Measurements from ENCODE around the gene ZNF507.

ZNF507 gene

GRCh38 chr19:32317086-32317485 lies 28.3 kb upstream of the ZNF507 start:
- no peaks in the 10 kb centered on the region for H3K27me3 ChIP-seq (ENCODE audit: insufficient read depth, low read length, poor library complexity)
- H3K27ac ChIP-seq (ENCODE audit: low read length): no peak overlapping the region
- no peak overlapping the region for H3K9ac ChIP-seq (ENCODE audit: low read depth, low read length)
- TF ChIP-seq CTCF (IDR thresholded peaks at IDR 0.05; ENCODE audit: borderline replicate concordance, extremely low read depth, low read length, poor library complexity, severe bottlenecking) (no peak), EZH2 (IDR thresholded peaks at IDR 0.05; ENCODE audit: borderline replicate concordance, low read depth, low read length, severe bottlenecking) (no peak)
- H3K4me2 ChIP-seq (ENCODE audit: insufficient read depth, low read length): no peak overlapping the region
- no peak for DNase-seq
- no peaks in the 10 kb centered on the region for H3K79me2 ChIP-seq (ENCODE audit: insufficient read depth, low read length)
- no peak for ATAC-seq (ENCODE audit: insufficient read depth, low read depth)
- no peaks in the 10 kb centered on the region for H3K9me3 ChIP-seq (ENCODE audit: insufficient read depth, low read length, severe bottlenecking)
- no peak overlapping the region for H3K4me3 ChIP-seq (ENCODE audit: low read depth in 1 of 2, low read length in 2 of 2)
- no peaks in the 10 kb centered on the region for H4K20me1 ChIP-seq (ENCODE audit: insufficient read depth, low read length)
- H3K36me3 ChIP-seq (ENCODE audit: insufficient read depth, low read length): no peaks in the 10 kb centered on the region
- no peaks in the 10 kb centered on the region for H3K4me1 ChIP-seq (ENCODE audit: insufficient read depth, low read length)
- H2AFZ ChIP-seq (ENCODE audit: low read depth, low read length): no peak overlapping the region

- ATAC-seq (ENCODE audit: insufficient read depth, low read depth): peak; percentile 58; the same call in 1 of the 3 replicates
- Histone ChIP-seq H3K36me3 (ENCODE audit: insufficient read depth, low read length) (no peaks in the 10 kb centered on the region), H2AFZ (ENCODE audit: low read depth, low read length) (no peak overlapping the region), H3K4me1 (ENCODE audit: insufficient read depth, low read length) (no peaks in the 10 kb centered on the region), H3K4me3 (ENCODE audit: low read depth in 1 of 2, low read length in 2 of 2) (no peak overlapping the region), H4K20me1 (ENCODE audit: insufficient read depth, low read length) (no peaks in the 10 kb centered on the region), H3K79me2 (ENCODE audit: insufficient read depth, low read length) (no peaks in the 10 kb centered on the region), H3K27ac (ENCODE audit: low read length) (no peak overlapping the region), H3K27me3 (ENCODE audit: insufficient read depth, low read length, poor library complexity) (peaks cover 2% of the 10 kb centered on the region), H3K9me3 (ENCODE audit: insufficient read depth, low read length, severe bottlenecking) (no peaks in the 10 kb centered on the region), H3K4me2 (ENCODE audit: insufficient read depth, low read length) (no peak overlapping the region), H3K9ac (ENCODE audit: low read depth, low read length) (no peak overlapping the region)
- TF ChIP-seq CTCF (IDR thresholded peaks at IDR 0.05; ENCODE audit: borderline replicate concordance, extremely low read depth, low read length, poor library complexity, severe bottlenecking): peak; percentile 61
- TF ChIP-seq EZH2 (IDR thresholded peaks at IDR 0.05; ENCODE audit: borderline replicate concordance, low read depth, low read length, severe bottlenecking): no peak
- DNase-seq: no peak
These were observed 26.4 kb upstream of the ZNF507 start for GRCh38 chr19:32318884-32319520.

- Histone ChIP-seq H2AFZ (ENCODE audit: low read depth, low read length) (no peak overlapping the region), H3K27ac (ENCODE audit: low read length) (no peak overlapping the region), H3K79me2 (ENCODE audit: insufficient read depth, low read length) (no peaks in the 10 kb centered on the region), H3K4me2 (ENCODE audit: insufficient read depth, low read length) (no peak overlapping the region), H4K20me1 (ENCODE audit: insufficient read depth, low read length) (no peaks in the 10 kb centered on the region), H3K27me3 (ENCODE audit: insufficient read depth, low read length, poor library complexity) (peaks cover 2% of the 10 kb centered on the region), H3K4me1 (ENCODE audit: insufficient read depth, low read length) (no peaks in the 10 kb centered on the region), H3K36me3 (ENCODE audit: insufficient read depth, low read length) (no peaks in the 10 kb centered on the region), H3K4me3 (ENCODE audit: low read depth in 1 of 2, low read length in 2 of 2) (no peak overlapping the region), H3K9ac (ENCODE audit: low read depth, low read length) (no peak overlapping the region), H3K9me3 (ENCODE audit: insufficient read depth, low read length, severe bottlenecking) (no peaks in the 10 kb centered on the region)
- no peak for DNase-seq
- TF ChIP-seq CTCF (IDR thresholded peaks at IDR 0.05; ENCODE audit: borderline replicate concordance, extremely low read depth, low read length, poor library complexity, severe bottlenecking) (no peak), EZH2 (IDR thresholded peaks at IDR 0.05; ENCODE audit: borderline replicate concordance, low read depth, low read length, severe bottlenecking) (no peak)
- no peak for ATAC-seq (ENCODE audit: insufficient read depth, low read depth)
These were observed 22.9 kb upstream of the ZNF507 start for GRCh38 chr19:32322541-32322940.

Measured in DND-41 (cell line).